Activated CD8-positive, alpha-beta memory T cell treated with anti-CD3 and anti-CD28 coated beads, Interleukin-2, amount 50 U/mL, for 24 hours (primary cell): Measurements from ENCODE around the gene SPTBN1.
"Not testable (repeated sequence)": the region's sequence is repeated elsewhere in the genome, so short reads cannot be mapped to it uniquely, and the experiment has no call there.

Experiments used
- DNase-seq: peaks from one replicate; pipeline ENCODE4 v3.0.0-alpha.2; 2020; ENCODE audit errors: extremely low read depth

Gene SPTBN1

DNA sequence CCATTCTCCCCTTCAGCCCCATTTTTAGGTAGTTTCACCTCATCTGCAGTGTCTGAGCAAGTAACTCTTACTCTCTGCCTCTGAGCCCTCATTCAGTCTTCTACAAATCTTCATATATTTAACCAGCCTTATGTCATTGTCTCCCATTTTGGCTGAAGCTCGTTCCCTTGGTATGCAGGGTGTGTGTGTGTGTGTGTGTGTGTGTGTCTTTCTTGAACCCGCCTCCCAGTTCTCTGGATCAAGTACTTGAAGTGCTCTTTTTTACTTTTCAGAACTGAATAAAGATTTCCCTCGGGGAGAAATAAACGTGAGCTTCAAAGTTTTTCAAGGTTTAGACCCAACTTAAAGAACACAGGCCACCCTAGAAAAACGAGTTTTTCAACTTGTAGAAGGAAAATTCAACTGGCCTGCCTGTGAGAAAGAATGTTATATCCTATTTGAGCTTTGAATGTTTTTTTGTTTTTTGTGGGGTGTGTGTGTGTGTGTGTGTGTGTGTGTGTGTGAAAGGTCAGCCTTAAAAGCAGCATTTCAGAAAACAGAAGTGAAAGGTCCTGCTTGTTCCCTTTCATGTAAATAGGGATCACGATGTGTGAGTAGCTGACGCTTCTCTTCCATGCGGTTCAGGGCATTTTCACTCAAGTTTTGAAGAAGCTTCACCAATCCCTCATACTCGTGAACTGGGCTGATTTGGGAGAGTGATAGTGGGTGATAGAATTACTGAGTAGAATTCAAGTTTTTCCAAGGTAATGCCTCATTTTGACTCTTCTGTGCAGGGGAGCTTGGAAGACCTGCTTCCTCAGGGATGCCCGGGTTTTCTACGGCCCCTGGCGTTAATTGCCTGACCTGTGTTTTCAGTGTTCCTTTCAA lies 216.7 kb downstream of the SPTBN1 start:
- DNase-seq: no peak

DNA sequence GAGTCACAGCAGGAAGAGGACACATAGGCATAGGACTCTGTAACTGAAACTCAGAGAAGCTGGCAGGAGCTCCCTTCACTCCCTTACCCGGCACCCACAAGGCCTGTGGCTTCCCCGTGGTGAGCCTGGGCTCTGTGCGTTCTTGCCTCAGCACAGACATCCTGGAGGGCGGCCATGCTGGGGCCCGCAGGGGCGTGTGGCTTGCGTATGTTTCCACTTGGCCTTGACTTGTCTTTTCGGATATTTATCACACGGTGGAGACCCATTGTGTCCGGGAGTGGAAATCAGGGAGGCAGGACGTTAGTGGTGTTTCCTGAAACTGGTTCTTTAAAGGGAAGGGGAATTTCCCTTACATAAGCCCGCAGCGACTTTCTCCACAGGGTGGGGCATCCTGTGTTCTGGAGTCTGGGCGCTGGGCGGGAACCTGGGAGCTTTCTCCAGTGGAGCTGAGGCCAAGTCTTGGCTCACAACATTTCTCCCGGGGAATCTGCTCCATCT lies 217.4 kb downstream of the SPTBN1 start:
- DNase-seq: no peak

- DNase-seq: no peak
These were observed 219.2 kb downstream of the SPTBN1 start for GRCh38 chr2:54675281-54675680.

- DNase-seq: no peak
These were observed 219.6 kb downstream of the SPTBN1 start for GRCh38 chr2:54675738-54676137.

DNA sequence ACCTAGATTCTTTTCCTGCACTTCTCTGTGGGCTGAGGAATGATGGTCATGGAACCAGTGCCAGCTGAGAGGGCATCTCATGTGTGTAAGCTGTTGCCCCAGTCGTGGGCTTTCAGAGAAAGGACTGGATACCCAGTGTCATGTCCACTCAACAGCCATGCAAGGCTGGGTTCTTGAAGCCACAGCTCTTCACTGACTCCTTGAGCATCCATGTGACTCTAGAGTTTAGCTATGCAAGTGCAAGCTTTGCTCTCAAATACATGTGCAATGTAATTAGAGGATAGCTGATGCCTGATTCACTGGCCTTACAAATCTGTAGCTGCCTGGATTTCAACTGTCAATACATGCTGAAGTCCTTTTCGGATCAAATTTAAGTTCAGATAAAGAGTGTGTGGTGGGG lies 220.5 kb downstream of the SPTBN1 start:
- DNase-seq: no peak

- no peak for DNase-seq
These were observed 221.5 kb downstream of the SPTBN1 start for GRCh38 chr2:54677476-54678265.

GRCh38 chr2:54678719-54679118 lies 222.6 kb downstream of the SPTBN1 start:
- no peak for DNase-seq

DNA sequence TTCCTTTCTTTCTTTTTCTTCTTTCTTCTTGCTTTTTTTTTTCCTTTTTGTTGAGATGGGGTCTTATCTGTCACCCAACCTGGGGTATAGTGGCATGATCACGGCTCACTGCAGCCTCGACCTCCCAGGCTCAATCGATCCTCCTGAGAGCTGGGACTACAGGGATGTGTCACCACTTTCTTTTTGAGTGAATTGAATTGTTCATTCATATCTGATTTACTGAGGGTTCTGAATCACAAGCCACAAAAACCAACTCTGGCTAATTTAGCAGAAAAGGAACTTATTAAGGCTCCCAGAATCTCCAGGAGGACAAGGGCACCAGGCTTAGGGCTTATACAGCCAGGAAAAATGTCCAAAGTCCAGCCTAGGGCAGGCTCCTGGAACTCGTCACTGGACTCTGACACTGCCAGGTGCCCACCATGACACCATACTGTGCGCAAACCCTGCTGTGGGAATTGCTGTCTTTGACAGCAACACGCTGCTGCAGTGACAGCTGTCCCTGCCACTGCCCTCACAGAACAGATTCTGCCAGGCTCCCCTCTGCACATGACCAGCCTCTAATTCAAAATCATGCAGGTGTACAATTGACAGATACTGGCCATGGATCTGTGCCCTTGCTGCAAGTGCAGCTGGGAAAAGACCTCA lies 224.4 kb downstream of the SPTBN1 start:
- no peak for DNase-seq

DNA sequence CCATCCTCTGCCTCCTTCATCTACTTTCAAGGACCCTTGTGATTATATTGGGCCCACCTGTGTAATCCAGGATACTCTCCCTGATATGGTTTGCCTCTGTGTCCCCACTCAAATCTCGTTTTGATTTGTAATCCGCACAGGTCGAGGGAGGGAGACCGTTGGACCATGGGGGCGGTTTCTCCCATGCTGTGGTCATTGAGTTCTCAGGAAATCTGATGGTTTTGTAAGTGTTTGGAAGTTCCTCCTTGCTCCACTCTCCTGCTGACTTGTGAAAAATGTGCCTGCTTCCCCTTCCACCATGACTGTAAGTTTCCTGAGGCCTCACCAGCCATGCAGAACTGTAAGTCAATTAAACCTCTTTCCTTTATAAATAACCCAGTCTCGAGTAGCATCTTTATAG lies 225.3 kb downstream of the SPTBN1 start:
- no peak for DNase-seq

GRCh38 chr2:54683596-54683995 lies 227.5 kb downstream of the SPTBN1 start:
- DNase-seq: no peak

- no peak for DNase-seq
These were observed 229.2 kb downstream of the SPTBN1 start for GRCh38 chr2:54685263-54685775.

GRCh38 chr2:54687595-54688152 lies 231.5 kb downstream of the SPTBN1 start:
- no peak for DNase-seq

DNA sequence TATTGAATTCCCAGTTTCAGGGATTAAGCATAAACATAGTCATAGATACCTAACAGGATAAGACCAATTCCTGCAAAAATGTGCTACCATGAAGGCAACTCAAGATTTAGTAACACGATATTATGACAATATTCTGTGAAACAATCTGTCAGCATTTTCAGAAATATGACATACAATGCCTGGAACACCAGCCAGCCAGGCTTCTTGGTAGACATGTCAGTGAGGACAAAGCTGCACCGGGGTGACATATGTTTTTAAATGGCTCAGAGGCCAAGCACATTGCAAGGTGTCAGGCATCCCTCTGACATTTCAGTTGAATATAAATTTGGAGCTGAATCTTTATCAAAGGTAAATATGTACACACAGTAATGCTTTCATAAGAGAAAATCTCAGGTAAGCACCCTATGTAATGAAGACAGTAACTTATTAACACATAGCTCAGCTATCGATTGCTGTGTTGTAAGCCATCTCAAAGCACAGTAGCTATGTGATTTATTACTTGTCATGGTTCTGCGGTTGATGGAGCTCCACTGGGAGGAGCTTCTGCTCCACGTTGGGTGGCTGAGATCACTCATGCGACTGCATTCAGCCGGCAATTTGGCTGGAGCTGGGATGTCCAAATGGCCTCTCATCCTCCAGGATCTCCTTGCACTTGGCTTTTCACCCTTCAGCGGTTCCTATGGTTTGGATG lies 235.5 kb downstream of the SPTBN1 start:
- DNase-seq: no peak

DNA sequence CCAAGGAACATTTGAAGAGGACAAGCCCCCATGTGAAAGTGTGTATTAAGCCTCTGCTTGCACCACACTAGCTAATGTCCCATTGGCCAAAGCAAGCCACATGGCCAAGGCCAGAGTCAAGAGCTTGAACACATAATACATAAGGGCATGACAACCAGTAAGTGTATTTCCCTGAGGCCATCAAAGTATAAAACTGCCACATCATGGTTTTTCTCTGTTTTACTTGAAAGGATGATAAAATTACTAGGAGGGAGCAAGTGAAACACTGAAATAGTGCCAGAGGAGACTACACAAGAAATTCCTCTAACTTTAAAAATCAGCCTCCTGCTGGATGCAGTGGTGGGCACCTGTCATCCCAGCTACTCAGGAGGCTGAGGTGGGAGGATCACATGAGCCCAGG lies 236.4 kb downstream of the SPTBN1 start:
- no peak for DNase-seq

DNA sequence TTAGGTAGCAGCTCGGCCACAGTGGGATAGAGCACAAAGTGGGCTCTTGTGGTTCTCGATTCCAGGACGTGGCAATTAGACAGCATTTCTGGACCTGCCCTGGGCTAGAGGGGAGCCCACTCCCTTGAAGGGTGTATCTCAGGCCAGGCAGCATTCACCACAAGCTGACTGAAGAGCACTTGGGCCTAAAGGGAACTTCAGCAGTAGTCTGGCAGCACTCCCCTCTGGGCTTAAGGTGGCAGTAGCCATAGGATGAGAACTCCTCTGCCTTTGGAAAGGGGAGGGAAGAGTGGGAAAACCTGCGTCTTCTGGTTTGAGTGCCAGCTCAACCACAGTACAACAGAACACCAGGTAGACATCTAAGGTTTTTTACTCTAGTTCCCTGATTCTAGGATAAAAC lies 239.3 kb downstream of the SPTBN1 start:
- DNase-seq: no peak

- no peak for DNase-seq
These were observed 241.8 kb downstream of the SPTBN1 start for GRCh38 chr2:54697934-54698333.

DNA sequence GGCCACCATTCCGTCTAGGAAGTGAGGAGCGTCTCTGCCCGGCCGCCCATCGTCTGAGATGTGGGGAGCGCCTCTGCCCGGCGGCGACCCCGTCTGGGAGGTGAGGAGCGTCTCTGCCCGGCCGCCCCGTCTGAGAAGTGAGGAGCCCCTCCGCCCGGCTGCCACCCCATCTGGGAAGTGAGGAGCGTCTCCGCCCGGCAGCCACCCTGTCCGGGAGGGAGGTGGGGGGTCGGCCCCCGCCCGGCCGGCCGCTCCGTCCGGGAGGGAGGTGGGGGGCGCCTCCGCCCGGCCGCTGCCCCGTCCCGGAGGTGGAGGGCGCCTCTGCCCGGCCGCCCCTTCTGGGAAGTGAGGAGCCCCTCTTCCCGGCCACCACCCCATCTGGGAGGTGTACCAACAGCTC lies 242.8 kb downstream of the SPTBN1 start:
- DNase-seq: not testable (repeated sequence)

- no peak for DNase-seq
These were observed 243.5 kb downstream of the SPTBN1 start for GRCh38 chr2:54699665-54700064.

GRCh38 chr2:54701029-54701428 lies 244.9 kb downstream of the SPTBN1 start:
- DNase-seq: no peak

GRCh38 chr2:54704238-54704637 lies 248.1 kb downstream of the SPTBN1 start:
- no peak for DNase-seq
